HepG2 (cell line): Measurements from ENCODE around the gene ARHGAP10. TPM values are rescaled to one million over a fixed set of nuclear protein-coding genes. Genes with fewer than 3 reads are reported as not detected.

Experiments
- ATAC-seq: fragments of 200-7000 bp; cut with Tn5 transposase; 3 replicates; pipeline ENCODE4 v1.9.1; 2020; ENCODE audit warnings: mild to moderate bottlenecking, moderate library complexity
- BruUV-seq: library from RNA; stranded (reverse); fragments of 400-500 nt; replicated peaks from 2 replicates; lab custom pipeline; 2021; lab: Mats Ljungman, UMichigan
- CTCF ChIA-PET: fragments of 300-600 bp; formaldehyde crosslinking; extraction: SDS; loops from one replicate; lab custom pipeline; 2021; ENCODE audit warnings: low total read pairs, inconsistent platforms, low intra/inter-chr PET ratio; lab: Yijun Ruan, JAX
- POLR2A ChIA-PET: fragments of 350-600 bp; sonication (Branson Sonifier 250); formaldehyde crosslinking; loops from one replicate; lab custom pipeline; 2020; ENCODE audit warnings: antibody characterized with exemption, inconsistent platforms; lab: Yijun Ruan, JAX
- DNase-seq: peaks from one replicate; pipeline ENCODE4 v3.0.0-alpha.2; 2015; ENCODE audit warnings: low spot score
- FAIRE-seq: peaks from 3 replicates; lab custom pipeline; 2011; peaks lifted over from hg19 to GRCh38; lab: Jason Lieb, UNC
- H2AFZ ChIP-seq: one replicate; pipeline ENCODE4 v1.6.1; 2011; ENCODE audit warnings: low read length, inconsistent platforms
- H3K27ac ChIP-seq: fragments of 300-600 bp; 3 replicates; pipeline ENCODE4 v1.8.0; 2011; ENCODE audit warnings: mixed run types, mild to moderate bottlenecking, mixed read lengths, low read length, inconsistent platforms; ENCODE audit not compliant: insufficient read depth; ENCODE audit errors: extremely low read length
- H3K27me3 ChIP-seq, 2 experiments: fragments of 200-600 bp in 1 of 2; 2 replicates in 1 of 2; 3 replicates in 1 of 2; pipeline versions ENCODE4 v1.6.0 to v1.8.0; 2011; ENCODE audit warnings: low read length in 2 of 2, mild to moderate bottlenecking in 2 of 2, moderate library complexity in 2 of 2, inconsistent platforms in 1 of 2; ENCODE audit not compliant: insufficient read depth in 2 of 2, control insufficient read depth in 1 of 2
- H3K36me3 ChIP-seq, 2 experiments: fragments of 200-600 bp in 1 of 2; replicated peaks in 1 of 2; 2 replicates in 1 of 2; 3 replicates in 1 of 2; pipeline versions ENCODE4 v1.5.1 to v1.8.0; 2011; ENCODE audit warnings: low read length in 2 of 2, inconsistent platforms in 1 of 2; ENCODE audit not compliant: insufficient read depth in 2 of 2, control insufficient read depth in 1 of 2
- H3K4me1 ChIP-seq: 2 replicates; pipeline ENCODE4 v1.5.1; 2012; ENCODE audit warnings: low read length, inconsistent platforms; ENCODE audit not compliant: insufficient read depth
- H3K4me2 ChIP-seq: 2 replicates; pipeline ENCODE4 v1.6.0; 2011; ENCODE audit warnings: low read depth, low read length, inconsistent platforms
- H3K4me3 ChIP-seq, 3 experiments: fragments of 200-600 bp in 1 of 3; sonication (generic), shearing (Covaris generic) in 1 of 3; replicated peaks in 1 of 3; 2 replicates each; pipeline ENCODE4 v1.5.1; 2011 to 2016; ENCODE audit warnings: low read length in 3 of 3, inconsistent platforms in 2 of 3, low read depth in 2 of 3, mild to moderate bottlenecking in 2 of 3, control low read depth in 1 of 3, mixed read lengths in 1 of 3; ENCODE audit not compliant: insufficient read depth in 1 of 3
- H3K79me2 ChIP-seq: one replicate; pipeline ENCODE4 v1.6.1; 2011; ENCODE audit warnings: low read length, inconsistent platforms; ENCODE audit not compliant: insufficient read depth
- H3K9ac ChIP-seq: 2 replicates; pipeline ENCODE4 v1.6.0; 2011; ENCODE audit warnings: mild to moderate bottlenecking, low read depth, low read length, inconsistent platforms; ENCODE audit not compliant: insufficient read depth
- H3K9me3 ChIP-seq: 2 replicates; pipeline ENCODE4 v1.5.1; 2012; ENCODE audit warnings: mild to moderate bottlenecking, low read length
- H4K20me1 ChIP-seq: 2 replicates; pipeline ENCODE4 v1.6.0; 2011; ENCODE audit warnings: inconsistent platforms, mild to moderate bottlenecking, low read length, moderate library complexity; ENCODE audit not compliant: insufficient read depth
- ARHGAP35 ChIP-seq: sonication (generic); formaldehyde crosslinking; IDR thresholded peaks from 2 replicates; pipeline ENCODE4 v1.9.0; 2022; ENCODE audit warnings: mild to moderate bottlenecking, inconsistent platforms, moderate library complexity, missing genetic modification reagents, borderline replicate concordance
- BHLHE40 ChIP-seq: IDR thresholded peaks from 2 replicates; pipeline ENCODE4 v1.6.1; 2011; ENCODE audit warnings: low read length, improper control_type of control experiment
- CHD4 ChIP-seq: fragments of 200-600 bp; sonication (generic); IDR thresholded peaks from 2 replicates; pipeline ENCODE4 v1.7.0; 2017; ENCODE audit warnings: mild to moderate bottlenecking, low read length, borderline replicate concordance
- CREBL2 ChIP-seq: sonication (generic); formaldehyde crosslinking; IDR thresholded peaks from 2 replicates; pipeline ENCODE4 v1.8.1; 2023; ENCODE audit warnings: missing genetic modification reagents, mild to moderate bottlenecking, borderline replicate concordance
- DNMT1 ChIP-seq: sonication (generic); formaldehyde crosslinking; IDR thresholded peaks from 2 replicates; pipeline ENCODE4 v1.5.1; 2020; ENCODE audit warnings: mild to moderate bottlenecking, missing genetic modification reagents
- EHMT2 ChIP-seq: fragments of 200-600 bp; sonication (generic); IDR thresholded peaks from 2 replicates; pipeline ENCODE4 v1.7.0; 2017; ENCODE audit warnings: antibody characterized with exemption, low read depth, low read length, borderline replicate concordance
- IKZF4 ChIP-seq: sonication (generic); formaldehyde crosslinking; IDR thresholded peaks from 2 replicates; pipeline ENCODE4 v1.5.1; 2020; ENCODE audit warnings: borderline replicate concordance, mild to moderate bottlenecking, low read depth, missing genetic modification reagents; ENCODE audit errors: not compliant biosample characterization
- IRF1 ChIP-seq: sonication (generic); formaldehyde crosslinking; IDR thresholded peaks from 2 replicates; pipeline ENCODE4 v1.4.0; 2020; ENCODE audit warnings: low read depth, mild to moderate bottlenecking, missing genetic modification reagents
- NFIC ChIP-seq: IDR thresholded peaks from 2 replicates; pipeline ENCODE4 v1.6.1; 2012; ENCODE audit warnings: mild to moderate bottlenecking, low read length, inconsistent platforms
- PRDM15 ChIP-seq: sonication (generic); formaldehyde crosslinking; IDR thresholded peaks from 2 replicates; pipeline ENCODE4 v1.4.0; 2020; ENCODE audit warnings: missing genetic modification reagents
- RELA ChIP-seq: sonication (generic); formaldehyde crosslinking; IDR thresholded peaks from 2 replicates; pipeline ENCODE4 v1.4.0; 2020; ENCODE audit warnings: missing genetic modification reagents
- SIX1 ChIP-seq: sonication (generic); formaldehyde crosslinking; IDR thresholded peaks from 2 replicates; pipeline ENCODE4 v1.4.0; 2020; ENCODE audit warnings: missing genetic modification reagents, borderline replicate concordance
- SNAPC5 ChIP-seq: sonication (generic); formaldehyde crosslinking; IDR thresholded peaks from 2 replicates; pipeline ENCODE4 v1.8.1; 2023; ENCODE audit warnings: mild to moderate bottlenecking, missing genetic modification reagents, borderline replicate concordance
- ZNF576 ChIP-seq: sonication (generic); formaldehyde crosslinking; IDR thresholded peaks from 2 replicates; pipeline ENCODE4 v1.4.0; 2020; ENCODE audit warnings: mild to moderate bottlenecking, missing genetic modification reagents
- WGBS: methylation state at CpG from one replicate; pipeline ENCODE4 v1.1.6; 2017; ENCODE audit warnings: low lambda C conversion rate; 5-methylcytosine and 5-hydroxymethylcytosine counted together
- in situ Hi-C: cut with HindIII; loops from 2 replicates; pipeline ENCODE4 v1.10.0; 2017; ENCODE audit warnings: low pct_unique_long_range_greater_than_20kb; ENCODE audit not compliant: extremely low pct_ligation_motif_present
- intact Hi-C: fragments of 100-400 bp; cut with micrococcal nuclease; formaldehyde crosslinking; loops from one replicate; pipeline ENCODE4 v1.10.0; 2022; ENCODE audit not compliant: unreplicated experiment
- polyA plus RNA-seq, 8 experiments: library from polyadenylated mRNA; depleted of rRNA in 3 of 8; stranded (reverse) in 7 of 8; unstranded in 1 of 8; fragments of >200 nt; fragmentation: Illumina TruSeq in 4 of 8; extraction: Trizol in 4 of 8; gene quantifications; 2 replicates each; pipeline versions ENCODE4 v1.2.1 to v1.2.3, GENCODE V29; 2011 to 2016; ENCODE audit warnings: low read depth in 4 of 8, missing spikeins in 1 of 8, mixed read lengths in 1 of 8; ENCODE audit not compliant: insufficient read depth in 1 of 8
- total RNA-seq, 5 experiments: library from RNA; depleted of rRNA; stranded (reverse); fragments of >200 nt; fragmentation: Illumina TruSeq; extraction: Trizol; gene quantifications; 2 replicates each; pipeline ENCODE4 v1.2.3, GENCODE V29; 2016; ENCODE audit warnings: low read depth in 1 of 5
- TF ChIP-seq, protein P1 (sequence below): sonication (generic); formaldehyde crosslinking; IDR thresholded peaks from 2 replicates; pipeline ENCODE4 v1.4.0; 2020; ENCODE audit warnings: missing genetic modification reagents, borderline replicate concordance

ARHGAP10 gene
- total and polyA plus RNA-seq, 2 of the 13 experiments (the other 11 are each of a cell fraction or from before 2014, with no cell fraction given): 0.45 to 1.6 TPM

GRCh38 chr4:148072789-148073188 is 340.9 kb downstream of the ARHGAP10 start:
- H3K4me3 ChIP-seq: no peak overlapping the region
- no peak overlapping the region for H3K27ac ChIP-seq
- BruUV-seq: no TSS peak
- H4K20me1 ChIP-seq: no peaks in the 10 kb centered on the region
- no peak overlapping the region for H3K4me2 ChIP-seq
- ChIA-PET POLR2A (no interaction called here), CTCF (no interaction called here)
- H3K4me1 ChIP-seq: no peaks in the 10 kb centered on the region
- DNase-seq (no peak), ATAC-seq (no peak), FAIRE-seq (no peak)
- intact Hi-C loops (no loop called here), in situ Hi-C loops (no loop called here)
- H3K79me2 ChIP-seq: no peaks in the 10 kb centered on the region
- WGBS: 94% methylated on average over 4 of the region's 9 CpGs
- H3K27me3 ChIP-seq: no peaks in the 10 kb centered on the region
- H3K9me3 ChIP-seq: peaks cover 33% of the 10 kb centered on the region
- no peak overlapping the region for H3K9ac ChIP-seq
- H2AFZ ChIP-seq: no peak overlapping the region
- H3K36me3 ChIP-seq: no peaks in the 10 kb centered on the region
- no peak for TF ChIP-seq EHMT2
- no peak for TF ChIP-seq ARHGAP35
- TF ChIP-seq IRF1 (CRISPR knock-in tag): no peak
- TF ChIP-seq NFIC: no peak
- TF ChIP-seq CREBL2 (CRISPR knock-in tag): no peak
- TF ChIP-seq SNAPC5 (CRISPR knock-in tag): no peak
- no peak for TF ChIP-seq RELA (CRISPR knock-in tag)
- no peak for TF ChIP-seq BHLHE40
- no peak for TF ChIP-seq ZNF576 (CRISPR knock-in tag)
- no peak for TF ChIP-seq DNMT1
- TF ChIP-seq PRDM15 (CRISPR knock-in tag): no peak
- TF ChIP-seq, protein P1, sequence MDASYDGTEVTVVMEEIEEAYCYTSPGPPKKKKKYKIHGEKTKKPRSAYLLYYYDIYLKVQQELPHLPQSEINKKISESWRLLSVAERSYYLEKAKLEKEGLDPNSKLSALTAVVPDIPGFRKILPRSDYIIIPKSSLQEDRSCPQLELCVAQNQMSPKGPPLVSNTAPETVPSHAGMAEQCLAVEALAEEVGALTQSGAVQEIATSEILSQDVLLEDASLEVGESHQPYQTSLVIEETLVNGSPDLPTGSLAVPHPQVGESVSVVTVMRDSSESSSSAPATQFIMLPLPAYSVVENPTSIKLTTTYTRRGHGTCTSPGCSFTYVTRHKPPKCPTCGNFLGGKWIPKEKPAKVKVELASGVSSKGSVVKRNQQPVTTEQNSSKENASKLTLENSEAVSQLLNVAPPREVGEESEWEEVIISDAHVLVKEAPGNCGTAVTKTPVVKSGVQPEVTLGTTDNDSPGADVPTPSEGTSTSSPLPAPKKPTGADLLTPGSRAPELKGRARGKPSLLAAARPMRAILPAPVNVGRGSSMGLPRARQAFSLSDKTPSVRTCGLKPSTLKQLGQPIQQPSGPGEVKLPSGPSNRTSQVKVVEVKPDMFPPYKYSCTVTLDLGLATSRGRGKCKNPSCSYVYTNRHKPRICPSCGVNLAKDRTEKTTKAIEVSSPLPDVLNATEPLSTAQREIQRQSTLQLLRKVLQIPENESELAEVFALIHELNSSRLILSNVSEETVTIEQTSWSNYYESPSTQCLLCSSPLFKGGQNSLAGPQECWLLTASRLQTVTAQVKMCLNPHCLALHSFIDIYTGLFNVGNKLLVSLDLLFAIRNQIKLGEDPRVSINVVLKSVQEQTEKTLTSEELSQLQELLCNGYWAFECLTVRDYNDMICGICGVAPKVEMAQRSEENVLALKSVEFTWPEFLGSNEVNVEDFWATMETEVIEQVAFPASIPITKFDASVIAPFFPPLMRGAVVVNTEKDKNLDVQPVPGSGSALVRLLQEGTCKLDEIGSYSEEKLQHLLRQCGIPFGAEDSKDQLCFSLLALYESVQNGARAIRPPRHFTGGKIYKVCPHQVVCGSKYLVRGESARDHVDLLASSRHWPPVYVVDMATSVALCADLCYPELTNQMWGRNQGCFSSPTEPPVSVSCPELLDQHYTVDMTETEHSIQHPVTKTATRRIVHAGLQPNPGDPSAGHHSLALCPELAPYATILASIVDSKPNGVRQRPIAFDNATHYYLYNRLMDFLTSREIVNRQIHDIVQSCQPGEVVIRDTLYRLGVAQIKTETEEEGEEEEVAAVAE (CRISPR knock-in tag): no peak
- no peak for TF ChIP-seq SIX1
- no peak for TF ChIP-seq IKZF4 (CRISPR knock-in tag)
- no peak for TF ChIP-seq CHD4
